ENCODE data around the gene PAX4.

DNA sequence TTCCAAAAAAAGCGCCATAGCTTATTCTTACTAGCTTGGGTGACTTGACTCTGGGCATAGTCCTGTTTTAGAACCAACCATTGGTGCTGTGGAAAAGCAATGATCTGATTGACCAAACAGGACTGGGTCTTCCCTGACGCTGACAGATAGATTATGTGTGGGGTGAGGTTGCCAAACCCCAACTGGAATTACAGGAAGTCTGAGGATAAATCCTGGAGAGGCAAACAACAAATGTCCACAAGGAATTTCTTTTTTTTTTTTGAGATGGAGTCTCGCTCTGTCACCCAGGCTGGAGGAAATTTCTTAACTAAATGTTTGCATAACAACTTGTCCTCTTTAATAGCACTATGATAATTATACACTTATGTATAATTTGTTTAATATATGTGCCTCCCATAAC is 51.7 kb downstream of the PAX4 start:
- TF ChIP-seq, protein P1, sequence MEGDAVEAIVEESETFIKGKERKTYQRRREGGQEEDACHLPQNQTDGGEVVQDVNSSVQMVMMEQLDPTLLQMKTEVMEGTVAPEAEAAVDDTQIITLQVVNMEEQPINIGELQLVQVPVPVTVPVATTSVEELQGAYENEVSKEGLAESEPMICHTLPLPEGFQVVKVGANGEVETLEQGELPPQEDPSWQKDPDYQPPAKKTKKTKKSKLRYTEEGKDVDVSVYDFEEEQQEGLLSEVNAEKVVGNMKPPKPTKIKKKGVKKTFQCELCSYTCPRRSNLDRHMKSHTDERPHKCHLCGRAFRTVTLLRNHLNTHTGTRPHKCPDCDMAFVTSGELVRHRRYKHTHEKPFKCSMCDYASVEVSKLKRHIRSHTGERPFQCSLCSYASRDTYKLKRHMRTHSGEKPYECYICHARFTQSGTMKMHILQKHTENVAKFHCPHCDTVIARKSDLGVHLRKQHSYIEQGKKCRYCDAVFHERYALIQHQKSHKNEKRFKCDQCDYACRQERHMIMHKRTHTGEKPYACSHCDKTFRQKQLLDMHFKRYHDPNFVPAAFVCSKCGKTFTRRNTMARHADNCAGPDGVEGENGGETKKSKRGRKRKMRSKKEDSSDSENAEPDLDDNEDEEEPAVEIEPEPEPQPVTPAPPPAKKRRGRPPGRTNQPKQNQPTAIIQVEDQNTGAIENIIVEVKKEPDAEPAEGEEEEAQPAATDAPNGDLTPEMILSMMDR (IDR thresholded peaks at IDR 0.05), result no peak
- TF ChIP-seq EZH2 (IDR thresholded peaks at IDR 0.05), result no peak

All from neural progenitor cell (in vitro differentiated cells).